Keratinocyte (primary cell): ENCODE measurements around the gene SMG6. TPM values are rescaled to one million over a fixed set of nuclear protein-coding genes. Genes with fewer than 3 reads are reported as not detected.

Source experiments
- DNase-seq: peaks from one replicate; pipeline ENCODE4 v3.0.0-alpha.2; 2011; ENCODE audit warnings: low read depth, missing footprints, low spot score
- FAIRE-seq: peaks from 2 replicates; lab custom pipeline; 2011; peaks lifted over from hg19 to GRCh38; lab: Jason Lieb, UNC
- H2AFZ ChIP-seq: 2 replicates; pipeline ENCODE4 v1.6.0; 2012; ENCODE audit warnings: low read length, control low read depth, inconsistent platforms; ENCODE audit not compliant: control insufficient read depth
- H3K27ac ChIP-seq: 2 replicates; pipeline ENCODE4 v1.5.1; 2011; ENCODE audit warnings: low read length; ENCODE audit not compliant: control insufficient read depth, insufficient read depth
- H3K27me3 ChIP-seq: 3 replicates; pipeline ENCODE4 v1.6.0; 2011; ENCODE audit warnings: low read length; ENCODE audit not compliant: control insufficient read depth, insufficient read depth; ENCODE audit errors: extremely low read depth
- H3K36me3 ChIP-seq, 2 experiments: 2 replicates in 1 of 2; 3 replicates in 1 of 2; pipeline ENCODE4 v1.5.1; 2011; ENCODE audit warnings: low read length in 2 of 2, mild to moderate bottlenecking in 1 of 2; ENCODE audit not compliant: control insufficient read depth in 2 of 2, insufficient read depth in 2 of 2; ENCODE audit errors: extremely low read depth in 1 of 2
- H3K4me1 ChIP-seq: 3 replicates; pipeline ENCODE4 v1.5.1; 2011; ENCODE audit warnings: low read length; ENCODE audit not compliant: control insufficient read depth, insufficient read depth; ENCODE audit errors: extremely low read depth
- H3K4me2 ChIP-seq: 3 replicates; pipeline ENCODE4 v1.6.0; 2011; ENCODE audit warnings: low read depth, low read length; ENCODE audit not compliant: control insufficient read depth, insufficient read depth; ENCODE audit errors: extremely low read depth
- H3K4me3 ChIP-seq, 3 experiments: fragments of 200-600 bp in 1 of 3; sonication (generic) in 1 of 3; 2 replicates in 2 of 3; 3 replicates in 1 of 3; pipeline ENCODE4 v1.5.1; 2011 to 2016; ENCODE audit warnings: low read length in 3 of 3, mild to moderate bottlenecking in 3 of 3, control low read depth in 2 of 3, inconsistent platforms in 1 of 3, low read depth in 1 of 3, mixed read lengths in 1 of 3, mixed run types in 1 of 3, moderate library complexity in 1 of 3; ENCODE audit not compliant: control insufficient read depth in 2 of 3, insufficient read depth in 2 of 3; ENCODE audit errors: extremely low read depth in 1 of 3
- H3K79me2 ChIP-seq: 2 replicates; pipeline ENCODE4 v1.6.0; 2012; ENCODE audit warnings: low read length; ENCODE audit not compliant: control insufficient read depth, insufficient read depth
- H3K9ac ChIP-seq: 3 replicates; pipeline ENCODE4 v1.6.0; 2011; ENCODE audit warnings: low read length; ENCODE audit not compliant: control insufficient read depth, insufficient read depth; ENCODE audit errors: extremely low read depth
- H3K9me1 ChIP-seq: 3 replicates; pipeline ENCODE4 v1.6.0; 2011; ENCODE audit warnings: low read length; ENCODE audit not compliant: control insufficient read depth, insufficient read depth; ENCODE audit errors: extremely low read depth
- H3K9me3 ChIP-seq: 2 replicates; pipeline ENCODE4 v1.5.1; 2012; ENCODE audit warnings: low read depth, low read length; ENCODE audit not compliant: control insufficient read depth
- H4K20me1 ChIP-seq: 3 replicates; pipeline ENCODE4 v1.6.0; 2011; ENCODE audit warnings: low read length; ENCODE audit not compliant: control insufficient read depth, insufficient read depth; ENCODE audit errors: extremely low read depth
- CTCF ChIP-seq, 3 experiments: IDR thresholded peaks in 1 of 3; conservative IDR thresholded peaks in 1 of 3; optimal IDR thresholded peaks in 1 of 3; 2 replicates in 2 of 3; 3 replicates in 1 of 3; pipeline versions ENCODE3 to v1.5.1; 2011; ENCODE audit warnings: low read length in 3 of 3, mild to moderate bottlenecking in 3 of 3, moderate library complexity in 2 of 3, control low read depth in 1 of 3, inconsistent platforms in 1 of 3; ENCODE audit not compliant: insufficient read depth in 2 of 3; ENCODE audit errors: extremely low read depth in 1 of 3
- EZH2 ChIP-seq: IDR thresholded peaks from one replicate; pipeline ENCODE4 v1.6.1; 2012; ENCODE audit warnings: inconsistent platforms, mild to moderate bottlenecking, low read length, moderate library complexity
- dilution Hi-C: fragments of 300-500 bp; cut with MboI; formaldehyde crosslinking; loops from one replicate; pipeline ENCODE4 v1.7.0; 2020; ENCODE audit warnings: low sequenced_read_pairs; ENCODE audit not compliant: extremely low pct_ligation_motif_present
- polyA plus RNA-seq, 5 experiments: library from polyadenylated mRNA; depleted of rRNA in 3 of 5; stranded (reverse) in 3 of 5; stranded (forward) in 1 of 5; unstranded in 1 of 5; fragments of >200 nt; gene quantifications; 1 replicate in 1 of 5; 2 replicates in 3 of 5; 3 replicates in 1 of 5; pipeline versions ENCODE4 v1.2.1 to v1.2.3, GENCODE V29; 2011 to 2012; ENCODE audit warnings: missing spikeins in 2 of 5, low read depth in 1 of 5, low replicate concordance in 1 of 5

SMG6 gene
- polyA plus RNA-seq, 1 donor (not counting 4 experiments of a cell fraction or from before 2014, with no cell fraction given): 3.6 TPM

- no peak for DNase-seq
- TF ChIP-seq EZH2 (no peak), CTCF (optimal IDR thresholded peaks at IDR 0.05 in 1 of 3, IDR thresholded peaks at IDR 0.05 in 1 of 3, conservative IDR thresholded peaks at IDR 0.05 in 1 of 3; ENCODE audit: extremely low read depth in 1 of 3, insufficient read depth in 2 of 3, low read length in 3 of 3) (no peak)
- Histone ChIP-seq H2AFZ (no peak overlapping the region), H3K9ac (no peak overlapping the region), H3K36me3 (peaks cover 0 to 5% of the 10 kb centered on the region in 2 experiments), H3K4me1 (peaks cover 17% of the 10 kb centered on the region), H3K9me1 (no peaks in the 10 kb centered on the region), H3K4me3 (no peak overlapping the region), H3K4me2 (no peak overlapping the region), H4K20me1 (no peaks in the 10 kb centered on the region), H3K27ac (no peak overlapping the region), H3K9me3 (no peaks in the 10 kb centered on the region), H3K27me3 (no peaks in the 10 kb centered on the region), H3K79me2 (no peaks in the 10 kb centered on the region)
- dilution Hi-C loops: no loop called here
- FAIRE-seq: no peak
Observed at GRCh38 chr17:2016494-2016893, 287.1 kb downstream of the SMG6 start.

GRCh38 chr17:2015314-2015713 is 288.3 kb downstream of the SMG6 start:
- dilution Hi-C loops: no loop called here

More at GRCh38 chr17:2015314-2015713, 288.3 kb downstream of the SMG6 start:
- Histone ChIP-seq H3K27ac (no peak overlapping the region), H4K20me1 (no peaks in the 10 kb centered on the region), H3K4me1 (peaks cover 20% of the 10 kb centered on the region), H3K27me3 (no peaks in the 10 kb centered on the region), H3K9me1 (no peaks in the 10 kb centered on the region), H3K79me2 (no peaks in the 10 kb centered on the region), H3K36me3 (peaks cover 0 to 5% of the 10 kb centered on the region in 2 experiments), H3K9ac (no peak overlapping the region), H3K9me3 (no peaks in the 10 kb centered on the region), H3K4me2 (no peak overlapping the region), H2AFZ (no peak overlapping the region), H3K4me3 (no peak overlapping the region)
- DNase-seq: no peak
- no peak for FAIRE-seq
- TF ChIP-seq CTCF (optimal IDR thresholded peaks at IDR 0.05 in 1 of 3, IDR thresholded peaks at IDR 0.05 in 1 of 3, conservative IDR thresholded peaks at IDR 0.05 in 1 of 3; ENCODE audit: extremely low read depth in 1 of 3, insufficient read depth in 2 of 3, low read length in 3 of 3) (no peak), EZH2 (no peak)
